GM12872 (cell line): ENCODE measurements around the gene CENPT.

Source experiments
- TF ChIP-seq, protein P1 (sequence below): IDR thresholded peaks from 3 replicates; pipeline ENCODE4 v1.5.1; 2011; ENCODE audit warnings: low read depth, mild to moderate bottlenecking, low read length, moderate library complexity; ENCODE audit not compliant: insufficient read depth

CENPT gene

DNA sequence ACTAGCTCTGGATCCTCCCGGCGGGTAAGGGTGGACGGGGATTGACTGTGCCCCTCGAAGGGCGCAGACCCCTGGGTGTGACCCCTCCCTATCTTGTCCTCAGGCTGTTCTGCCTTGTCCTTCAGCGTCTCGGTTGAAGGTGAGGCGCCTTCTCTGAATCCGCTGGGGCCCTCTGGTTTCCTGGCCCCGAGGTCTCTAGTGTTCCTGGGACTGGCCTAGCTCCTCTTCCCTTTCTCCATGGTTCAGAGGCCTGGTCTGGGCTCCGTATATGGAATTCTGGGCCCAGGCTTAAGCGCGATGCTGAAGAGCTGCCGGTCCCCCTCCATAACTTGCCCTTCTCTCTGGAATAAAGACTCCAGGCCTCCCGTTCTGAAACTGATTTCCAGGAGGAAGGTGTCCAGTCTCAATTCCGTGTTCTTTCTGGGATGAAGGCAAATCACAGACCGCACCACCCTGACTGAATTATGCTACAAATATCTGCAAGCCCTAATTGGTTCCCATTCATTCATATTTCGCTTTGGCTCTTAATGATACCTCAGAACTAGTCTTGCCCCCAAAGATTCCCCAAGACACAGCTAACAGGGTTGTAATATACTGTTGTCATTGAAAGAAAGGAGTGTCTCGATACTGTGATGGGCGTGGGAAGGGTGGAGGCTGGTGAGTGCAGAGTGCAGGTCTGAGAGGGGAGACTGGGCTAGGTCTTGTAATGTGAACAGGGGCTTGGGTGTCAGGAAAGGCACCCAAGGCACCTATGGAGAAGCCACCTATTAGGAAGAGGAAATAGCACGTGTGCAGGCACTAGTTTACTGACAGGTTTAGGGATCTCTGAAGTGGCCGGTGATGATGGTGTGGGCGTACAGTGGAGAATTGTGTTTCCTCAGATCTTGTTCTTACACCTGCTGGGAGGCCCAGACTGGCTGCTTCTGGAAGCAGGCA lies 26.2 kb upstream of the CENPT start:
- TF ChIP-seq, protein P1, sequence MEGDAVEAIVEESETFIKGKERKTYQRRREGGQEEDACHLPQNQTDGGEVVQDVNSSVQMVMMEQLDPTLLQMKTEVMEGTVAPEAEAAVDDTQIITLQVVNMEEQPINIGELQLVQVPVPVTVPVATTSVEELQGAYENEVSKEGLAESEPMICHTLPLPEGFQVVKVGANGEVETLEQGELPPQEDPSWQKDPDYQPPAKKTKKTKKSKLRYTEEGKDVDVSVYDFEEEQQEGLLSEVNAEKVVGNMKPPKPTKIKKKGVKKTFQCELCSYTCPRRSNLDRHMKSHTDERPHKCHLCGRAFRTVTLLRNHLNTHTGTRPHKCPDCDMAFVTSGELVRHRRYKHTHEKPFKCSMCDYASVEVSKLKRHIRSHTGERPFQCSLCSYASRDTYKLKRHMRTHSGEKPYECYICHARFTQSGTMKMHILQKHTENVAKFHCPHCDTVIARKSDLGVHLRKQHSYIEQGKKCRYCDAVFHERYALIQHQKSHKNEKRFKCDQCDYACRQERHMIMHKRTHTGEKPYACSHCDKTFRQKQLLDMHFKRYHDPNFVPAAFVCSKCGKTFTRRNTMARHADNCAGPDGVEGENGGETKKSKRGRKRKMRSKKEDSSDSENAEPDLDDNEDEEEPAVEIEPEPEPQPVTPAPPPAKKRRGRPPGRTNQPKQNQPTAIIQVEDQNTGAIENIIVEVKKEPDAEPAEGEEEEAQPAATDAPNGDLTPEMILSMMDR: no peak

DNA sequence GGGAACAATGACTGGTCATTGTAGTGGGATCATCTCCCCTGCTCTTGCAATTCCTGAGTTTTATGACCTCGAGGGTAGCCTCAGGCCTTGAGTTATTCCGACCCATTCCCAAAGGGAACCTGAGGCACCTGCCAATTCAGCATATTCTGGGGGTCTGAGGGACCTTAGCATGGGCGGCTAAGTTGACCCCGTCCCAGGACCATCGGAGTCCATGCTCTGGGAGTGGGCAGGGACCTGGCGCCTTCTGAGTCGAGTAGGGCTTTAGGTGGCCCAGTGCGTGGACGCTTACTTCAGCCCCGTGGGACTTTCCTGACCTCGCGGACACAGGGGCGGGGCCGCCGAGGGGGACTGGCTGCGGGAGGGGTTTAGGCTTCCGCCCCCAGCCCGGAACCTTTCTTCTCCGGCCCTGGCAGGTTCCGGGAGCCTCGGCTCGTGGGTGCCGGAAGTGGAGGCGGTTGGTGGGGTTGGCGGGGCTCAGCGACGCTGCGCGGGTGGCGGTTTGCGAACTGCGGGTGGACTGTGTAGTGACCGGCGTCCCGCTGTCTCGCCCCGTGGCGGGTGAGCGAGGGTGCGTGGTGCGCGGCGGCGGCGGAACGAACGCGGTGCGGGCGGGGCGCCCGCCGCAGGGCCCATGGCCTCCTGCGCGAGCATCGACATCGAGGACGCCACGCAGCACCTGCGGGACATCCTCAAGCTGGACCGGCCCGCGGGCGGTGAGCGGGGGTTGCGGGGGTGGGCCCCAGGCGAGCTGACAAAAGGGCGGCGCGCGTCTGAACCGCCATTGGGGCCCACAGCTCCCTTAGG lies 25.3 kb upstream of the CENPT start, which contains the start of gene EDC4:
Gene EDC4 (plus strand): TSS at position 422 of the 804 bp plus-strand sequence. CDS start 210 bp downstream, at position 632.
- TF ChIP-seq, protein P1: no peak

DNA sequence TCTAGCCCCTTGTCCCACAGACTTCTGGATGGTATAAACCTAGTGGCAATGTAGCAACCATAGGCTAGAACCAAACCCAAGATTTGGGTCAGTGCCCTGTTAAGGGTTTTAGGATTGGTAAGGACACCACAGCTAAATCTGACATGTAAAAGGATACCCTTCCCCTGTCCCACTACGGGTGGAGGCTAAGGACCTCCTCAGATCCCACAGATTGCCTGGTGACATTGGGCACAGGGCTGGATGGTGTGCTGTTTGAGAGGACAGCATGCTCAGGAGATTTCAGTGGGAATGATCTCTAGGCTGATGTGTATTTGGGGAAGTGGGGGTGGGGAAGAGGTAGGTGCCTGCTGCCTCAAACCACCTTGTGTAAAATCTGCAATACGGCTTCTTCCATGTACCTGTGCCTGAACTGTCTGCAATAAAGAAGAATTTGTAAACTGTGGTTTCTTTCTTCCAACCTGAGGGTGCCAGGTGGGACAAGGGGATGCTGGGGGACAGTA lies 24.7 kb upstream of the CENPT start:
- TF ChIP-seq, protein P1: no peak

DNA sequence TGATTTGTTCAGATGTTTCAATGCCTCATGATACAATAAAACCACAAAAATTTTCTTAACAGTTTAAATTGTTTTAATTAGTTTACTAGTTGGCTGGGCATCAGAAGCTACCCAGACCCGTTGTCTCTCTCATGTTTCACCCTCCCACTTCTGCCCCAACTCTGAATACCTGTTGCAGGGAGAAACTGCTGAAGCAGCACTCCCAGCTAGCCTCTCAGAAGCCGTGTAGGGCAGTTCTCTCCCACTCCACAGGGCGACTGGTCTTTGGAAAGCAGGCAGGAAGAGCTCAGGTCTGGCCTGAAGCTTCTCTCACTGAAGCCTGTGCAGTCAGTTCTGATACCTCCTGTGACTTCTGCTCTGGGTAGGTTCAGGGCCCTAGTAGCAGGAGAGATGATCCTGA lies 23.8 kb upstream of the CENPT start:
- TF ChIP-seq, protein P1: no peak

DNA sequence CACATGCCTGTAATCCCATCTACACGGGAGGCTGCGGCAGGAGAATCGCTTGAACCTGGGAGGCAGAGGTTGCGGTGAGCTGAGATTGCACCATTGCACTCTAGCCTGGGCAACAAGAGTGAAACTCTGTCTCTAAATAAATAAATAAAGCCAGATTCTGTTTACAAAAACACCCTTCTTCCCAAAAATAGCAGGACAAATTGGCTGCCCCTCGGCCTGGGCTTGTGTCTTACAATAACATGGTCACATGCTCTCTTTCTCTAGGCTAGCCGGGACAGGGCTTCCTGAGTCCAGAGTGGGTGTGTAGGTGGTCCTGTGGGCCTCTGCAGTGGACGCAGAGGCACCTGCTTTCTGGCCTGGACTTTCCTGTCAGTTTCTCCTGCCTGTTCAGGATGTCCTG lies 22.2 kb upstream of the CENPT start:
- TF ChIP-seq, protein P1: no peak

DNA sequence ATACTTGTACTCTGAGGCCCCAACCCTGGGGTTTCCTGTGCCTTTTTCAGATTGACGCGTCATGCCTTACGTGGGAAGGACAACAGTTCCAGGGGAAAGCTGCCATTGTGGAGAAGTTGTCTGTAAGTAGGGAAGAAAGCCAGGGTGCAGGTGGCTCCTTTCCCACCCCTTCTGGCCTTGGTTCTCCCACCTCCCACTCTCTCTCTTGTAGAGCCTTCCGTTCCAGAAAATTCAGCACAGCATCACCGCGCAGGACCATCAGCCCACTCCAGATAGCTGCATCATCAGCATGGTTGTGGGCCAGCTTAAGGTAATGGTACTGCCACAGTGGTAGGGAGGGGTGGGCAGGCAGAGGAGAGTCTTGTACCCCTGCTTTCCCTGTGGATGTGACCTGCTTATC lies 20.8 kb upstream of the CENPT start:
- TF ChIP-seq, protein P1: no peak

DNA sequence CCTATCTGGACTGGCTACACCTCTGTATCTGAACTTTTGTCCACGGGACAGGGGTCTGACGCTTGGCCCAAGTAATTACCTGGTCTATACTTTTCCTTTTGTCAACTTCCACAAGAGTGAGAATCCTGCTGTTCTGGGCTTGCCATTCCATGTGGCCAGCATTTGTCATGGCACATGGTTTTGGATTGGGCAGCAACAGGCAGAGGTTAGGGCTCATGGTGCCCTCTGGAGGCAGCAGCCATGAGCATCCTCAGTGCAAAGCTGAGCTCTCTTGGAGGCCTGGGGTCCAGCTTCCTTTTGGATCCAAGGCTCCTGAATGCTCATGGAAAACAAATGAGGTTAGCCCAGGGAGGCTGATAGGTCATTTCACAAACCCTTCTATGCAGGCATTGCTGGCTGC lies 17.8 kb upstream of the CENPT start:
- TF ChIP-seq, protein P1: peak; percentile 60
